ENCODE data around the gene DIAPH2. TPM values are rescaled to one million over a fixed set of nuclear protein-coding genes. Genes with fewer than 3 reads are reported as not detected.
"Not testable (repeated sequence)": the region's sequence is repeated elsewhere in the genome, so short reads cannot be mapped to it uniquely, and the experiment has no call there.

Gene DIAPH2
- total and polyA plus RNA-seq, 9 donors: 5.2 to 15.8 (median 8.9) TPM

GRCh38 chrX:96713303-96713702 lies 28.7 kb downstream of the DIAPH2 start:
- H3K4me3 ChIP-seq (ENCODE audit: low read length): no peak overlapping the region
- no peaks in the 10 kb centered on the region for H3K27me3 ChIP-seq (ENCODE audit: control insufficient read depth, insufficient read depth, low read length)
- no peaks in the 10 kb centered on the region for H3K36me3 ChIP-seq (ENCODE audit: control insufficient read depth, insufficient read depth, low read length)
- no peaks in the 10 kb centered on the region for H3K4me1 ChIP-seq (ENCODE audit: control insufficient read depth, insufficient read depth, low read length)
- DNase-seq: no peak
- H3K27ac ChIP-seq (ENCODE audit: low read length): no peak overlapping the region
- H3K9me3 ChIP-seq (replicated peaks; ENCODE audit: control insufficient read depth, low read depth, low read length): no peaks in the 10 kb centered on the region

DNA sequence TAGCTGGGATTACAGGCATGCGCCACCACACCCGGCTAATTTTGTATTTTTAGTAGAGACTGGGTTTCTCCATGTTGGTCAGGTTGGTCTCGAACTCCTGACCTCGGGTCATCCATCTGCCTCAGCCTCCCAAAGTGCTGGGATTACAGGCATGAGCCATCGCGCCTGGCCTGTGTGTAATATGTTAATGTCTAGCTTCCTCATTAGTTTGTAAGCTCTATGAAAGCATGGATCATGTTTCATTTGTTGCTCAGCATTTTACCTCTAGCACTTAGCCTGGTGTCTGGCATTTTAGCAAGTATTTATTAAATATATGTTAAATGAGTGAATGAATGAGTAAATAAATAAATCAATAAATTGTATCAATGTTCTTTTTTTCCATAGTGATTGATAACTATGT lies 29.8 kb downstream of the DIAPH2 start:
- not testable (repeated sequence) for H3K4me3 ChIP-seq (ENCODE audit: low read length); H3K36me3 ChIP-seq (ENCODE audit: control insufficient read depth, insufficient read depth, low read length); H3K9me3 ChIP-seq (replicated peaks; ENCODE audit: control insufficient read depth, low read depth, low read length); H3K27ac ChIP-seq (ENCODE audit: low read length); H3K27me3 ChIP-seq (ENCODE audit: control insufficient read depth, insufficient read depth, low read length); DNase-seq; H3K4me1 ChIP-seq (ENCODE audit: control insufficient read depth, insufficient read depth, low read length)
- WGBS (ENCODE audit: insufficient coverage): no CpG with 5 or more reads among the region's 6 CpGs

DNA sequence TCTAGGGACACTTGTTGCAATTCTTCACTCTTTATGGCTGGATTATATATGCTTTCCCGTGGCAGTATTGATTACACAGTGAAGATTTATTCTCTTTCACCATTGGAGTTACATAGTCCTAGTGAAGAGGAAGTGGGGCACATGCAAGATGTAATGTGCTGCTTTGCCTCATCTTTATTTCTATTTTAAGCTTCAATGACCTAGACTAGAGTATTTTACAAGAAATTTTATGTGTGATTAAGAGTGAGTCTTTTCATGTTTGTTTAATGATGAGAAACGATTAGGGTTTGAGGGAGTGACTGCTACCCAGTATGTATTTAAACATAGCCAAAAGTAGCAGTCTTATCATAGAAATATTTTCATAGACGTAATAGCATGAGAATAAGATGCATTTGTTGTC lies 30.8 kb downstream of the DIAPH2 start:
- no peak for DNase-seq
- Histone ChIP-seq H3K9me3 (replicated peaks; ENCODE audit: control insufficient read depth, low read depth, low read length) (peaks cover 2% of the 10 kb centered on the region), H3K27ac (ENCODE audit: low read length) (no peak overlapping the region), H3K4me1 (ENCODE audit: control insufficient read depth, insufficient read depth, low read length) (no peaks in the 10 kb centered on the region), H3K27me3 (ENCODE audit: control insufficient read depth, insufficient read depth, low read length) (no peaks in the 10 kb centered on the region), H3K4me3 (ENCODE audit: low read length) (no peak overlapping the region), H3K36me3 (ENCODE audit: control insufficient read depth, insufficient read depth, low read length) (no peaks in the 10 kb centered on the region)
- no CpG with 5 or more reads among the region's 3 CpGs for WGBS (ENCODE audit: insufficient coverage)

DNA sequence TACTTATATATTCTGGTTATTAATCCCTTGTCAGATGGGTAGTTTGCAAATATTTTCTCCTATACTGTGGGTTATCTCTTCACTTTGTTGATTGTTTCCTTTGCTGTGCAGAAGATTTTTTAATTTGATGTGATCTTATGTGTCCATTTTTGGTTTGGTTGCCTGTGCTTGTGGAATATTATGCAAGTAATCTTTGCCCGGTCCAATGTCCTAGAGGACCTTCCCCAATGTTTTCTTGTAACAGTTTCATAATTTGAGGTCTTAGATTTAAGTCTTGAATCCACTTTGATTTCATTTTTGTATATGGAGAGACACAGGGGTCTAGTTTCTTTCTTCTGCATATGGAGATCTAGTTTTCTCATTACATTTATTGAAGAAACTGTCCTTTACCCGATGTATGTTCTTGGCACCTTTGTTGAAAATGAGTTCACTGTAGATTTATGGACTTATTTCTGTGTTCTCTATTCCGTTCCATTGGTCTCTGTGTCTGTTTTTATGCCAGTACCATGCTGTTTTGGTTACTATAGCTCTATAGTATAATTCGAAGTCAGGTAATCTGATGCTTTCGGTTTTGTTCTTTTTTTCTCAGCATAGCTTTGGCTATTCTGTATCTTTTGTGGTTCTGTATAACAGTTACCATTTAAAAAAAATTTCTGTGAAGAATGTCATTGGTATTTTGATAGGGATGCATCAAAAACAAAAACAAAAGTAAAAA lies 34.7 kb downstream of the DIAPH2 start:
- WGBS (ENCODE audit: insufficient coverage): no CpG with 5 or more reads among the region's 5 CpGs
- Histone ChIP-seq H3K9me3 (replicated peaks; ENCODE audit: control insufficient read depth, low read depth, low read length) (peaks cover 2% of the 10 kb centered on the region), H3K4me3 (ENCODE audit: low read length) (no peak overlapping the region), H3K36me3 (ENCODE audit: control insufficient read depth, insufficient read depth, low read length) (no peaks in the 10 kb centered on the region), H3K27me3 (ENCODE audit: control insufficient read depth, insufficient read depth, low read length) (no peaks in the 10 kb centered on the region), H3K27ac (ENCODE audit: low read length) (no peak overlapping the region), H3K4me1 (ENCODE audit: control insufficient read depth, insufficient read depth, low read length) (no peaks in the 10 kb centered on the region)
- no peak for DNase-seq

- Histone ChIP-seq H3K27me3 (ENCODE audit: control insufficient read depth, insufficient read depth, low read length) (no peaks in the 10 kb centered on the region), H3K36me3 (ENCODE audit: control insufficient read depth, insufficient read depth, low read length) (no peaks in the 10 kb centered on the region), H3K4me1 (ENCODE audit: control insufficient read depth, insufficient read depth, low read length) (no peaks in the 10 kb centered on the region), H3K4me3 (ENCODE audit: low read length) (no peak overlapping the region), H3K27ac (ENCODE audit: low read length) (no peak overlapping the region), H3K9me3 (replicated peaks; ENCODE audit: control insufficient read depth, low read depth, low read length) (peaks cover 2% of the 10 kb centered on the region)
- DNase-seq: no peak
These were observed 36.7 kb downstream of the DIAPH2 start for GRCh38 chrX:96721354-96721753.

- no peak overlapping the region for H3K4me3 ChIP-seq (ENCODE audit: low read length)
- H3K9me3 ChIP-seq (replicated peaks; ENCODE audit: control insufficient read depth, low read depth, low read length): peaks cover 2% of the 10 kb centered on the region
- peak; percentile 29 for DNase-seq
- no CpG with 5 or more reads among the region's 2 CpGs for WGBS (ENCODE audit: insufficient coverage)
- no peaks in the 10 kb centered on the region for H3K4me1 ChIP-seq (ENCODE audit: control insufficient read depth, insufficient read depth, low read length)
- H3K27me3 ChIP-seq (ENCODE audit: control insufficient read depth, insufficient read depth, low read length): no peaks in the 10 kb centered on the region
- no peak overlapping the region for H3K27ac ChIP-seq (ENCODE audit: low read length)
- H3K36me3 ChIP-seq (ENCODE audit: control insufficient read depth, insufficient read depth, low read length): no peaks in the 10 kb centered on the region
These were observed 38.1 kb downstream of the DIAPH2 start for GRCh38 chrX:96722781-96723180.

- H3K36me3 ChIP-seq (ENCODE audit: control insufficient read depth, insufficient read depth, low read length): no peaks in the 10 kb centered on the region
- DNase-seq: no peak
- no peaks in the 10 kb centered on the region for H3K4me1 ChIP-seq (ENCODE audit: control insufficient read depth, insufficient read depth, low read length)
- H3K9me3 ChIP-seq (replicated peaks; ENCODE audit: control insufficient read depth, low read depth, low read length): no peaks in the 10 kb centered on the region
- no peak overlapping the region for H3K4me3 ChIP-seq (ENCODE audit: low read length)
- peaks cover 7% of the 10 kb centered on the region for H3K27me3 ChIP-seq (ENCODE audit: control insufficient read depth, insufficient read depth, low read length)
- H3K27ac ChIP-seq (ENCODE audit: low read length): no peak overlapping the region
- no CpG with 5 or more reads among the region's 1 CpG for WGBS (ENCODE audit: insufficient coverage)
These were observed 44.4 kb downstream of the DIAPH2 start for GRCh38 chrX:96729053-96729452.

DNA sequence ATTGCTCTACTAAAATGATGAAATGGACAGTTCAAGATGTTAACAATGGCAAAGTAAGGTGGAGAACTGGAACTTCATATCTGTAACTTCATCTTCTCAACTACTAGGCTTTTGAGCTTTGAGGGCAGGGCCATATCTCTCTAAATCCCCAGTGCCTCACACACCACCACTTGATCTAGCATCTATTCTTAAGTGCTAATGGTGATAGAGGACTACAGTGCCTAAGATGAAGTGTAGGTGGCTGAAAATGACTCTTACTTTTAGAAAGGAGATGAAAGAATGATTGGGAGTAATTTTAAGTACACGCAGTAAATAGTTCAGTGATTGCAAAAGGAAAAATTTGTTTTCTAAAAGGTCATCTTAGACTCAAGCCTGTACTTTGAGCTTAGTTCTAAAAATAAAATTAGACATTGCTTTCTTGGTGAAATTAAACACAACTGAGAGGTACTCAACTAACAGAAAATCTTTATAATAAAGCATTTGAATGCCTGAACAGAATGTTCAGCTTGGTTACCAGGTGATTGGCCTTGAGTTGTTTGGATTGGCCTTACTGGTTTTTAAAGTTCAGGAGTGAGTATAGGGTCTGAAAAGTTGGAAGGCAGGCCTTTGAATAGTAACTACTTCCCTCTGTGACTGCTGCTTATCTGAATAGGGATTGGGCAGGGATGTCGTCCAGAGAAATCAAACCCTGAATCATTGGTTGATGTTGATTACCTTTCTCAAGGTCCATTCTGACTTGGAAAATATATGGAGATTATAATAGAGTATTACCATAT lies 45.4 kb downstream of the DIAPH2 start:
- no peak overlapping the region for H3K4me3 ChIP-seq (ENCODE audit: low read length)
- H3K27ac ChIP-seq (ENCODE audit: low read length): no peak overlapping the region
- H3K36me3 ChIP-seq (ENCODE audit: control insufficient read depth, insufficient read depth, low read length): no peaks in the 10 kb centered on the region
- no peaks in the 10 kb centered on the region for H3K9me3 ChIP-seq (replicated peaks; ENCODE audit: control insufficient read depth, low read depth, low read length)
- no peak for DNase-seq
- no CpG with 5 or more reads among the region's 2 CpGs for WGBS (ENCODE audit: insufficient coverage)
- H3K27me3 ChIP-seq (ENCODE audit: control insufficient read depth, insufficient read depth, low read length): peaks cover 7% of the 10 kb centered on the region
- H3K4me1 ChIP-seq (ENCODE audit: control insufficient read depth, insufficient read depth, low read length): no peaks in the 10 kb centered on the region

DNA sequence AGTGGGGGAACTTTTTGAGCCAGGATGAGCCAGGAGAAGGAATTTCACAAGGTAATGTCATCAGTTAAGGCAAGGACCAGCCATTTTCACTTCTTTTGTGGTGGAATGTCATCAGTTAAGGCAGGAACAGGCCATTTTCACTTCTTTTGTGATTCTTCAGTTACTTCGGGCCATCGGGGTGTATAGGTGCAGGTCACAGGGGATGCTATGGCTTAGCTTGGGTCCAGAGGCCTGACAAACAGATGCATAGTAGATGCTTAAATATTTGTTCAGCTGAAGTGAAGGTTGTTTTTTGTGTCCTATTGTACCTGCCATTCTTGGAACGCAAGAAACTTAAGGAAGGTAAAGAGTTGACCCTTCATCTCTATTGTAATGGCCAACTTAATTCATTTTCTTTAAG lies 46.4 kb downstream of the DIAPH2 start:
- not testable (repeated sequence) for DNase-seq; H3K9me3 ChIP-seq (replicated peaks; ENCODE audit: control insufficient read depth, low read depth, low read length); H3K36me3 ChIP-seq (ENCODE audit: control insufficient read depth, insufficient read depth, low read length); H3K27me3 ChIP-seq (ENCODE audit: control insufficient read depth, insufficient read depth, low read length); H3K27ac ChIP-seq (ENCODE audit: low read length); H3K4me3 ChIP-seq (ENCODE audit: low read length); H3K4me1 ChIP-seq (ENCODE audit: control insufficient read depth, insufficient read depth, low read length)
- 55% methylated on average over 2 of the region's 3 CpGs for WGBS (ENCODE audit: insufficient coverage)

GRCh38 chrX:96743367-96744073 lies 58.9 kb downstream of the DIAPH2 start:
- peaks cover 4% of the 10 kb centered on the region for H3K27me3 ChIP-seq (ENCODE audit: control insufficient read depth, insufficient read depth, low read length)
- 100% methylated on average over 1 of the region's 1 CpG for WGBS (ENCODE audit: insufficient coverage)
- no peak overlapping the region for H3K27ac ChIP-seq (ENCODE audit: low read length)
- no peaks in the 10 kb centered on the region for H3K9me3 ChIP-seq (replicated peaks; ENCODE audit: control insufficient read depth, low read depth, low read length)
- peaks cover 4% of the 10 kb centered on the region for H3K36me3 ChIP-seq (ENCODE audit: control insufficient read depth, insufficient read depth, low read length)
- no peaks in the 10 kb centered on the region for H3K4me1 ChIP-seq (ENCODE audit: control insufficient read depth, insufficient read depth, low read length)
- DNase-seq: no peak
- H3K4me3 ChIP-seq (ENCODE audit: low read length): no peak overlapping the region
